SKM-1 (cell line): ENCODE measurements around the gene PRIMA1.

ENCODE experiments used
- DNase-seq: peaks from one replicate; lab custom pipeline; 2025; ENCODE audit not compliant: unreplicated experiment; lab: John Stamatoyannopoulos, UW

Gene PRIMA1

GRCh38 chr14:93797071-93797470 lies 8.8 kb upstream of the PRIMA1 start:
- no peak for DNase-seq

- DNase-seq, result no peak
Measured at GRCh38 chr14:93794756-93795155, 6.5 kb upstream of the PRIMA1 start.

- no peak for DNase-seq
Measured at GRCh38 chr14:93793555-93794324, 5.5 kb upstream of the PRIMA1 start.

- DNase-seq, result no peak
Measured at GRCh38 chr14:93792391-93792790, 4.1 kb upstream of the PRIMA1 start.

GRCh38 chr14:93790966-93791365 lies 2.7 kb upstream of the PRIMA1 start:
- no peak for DNase-seq

- no peak for DNase-seq
Measured at GRCh38 chr14:93789228-93790130, 1.2 kb upstream of the PRIMA1 start.

- no peak for DNase-seq
Measured at GRCh38 chr14:93788543-93789227, 400 bp upstream of the PRIMA1 start.

GRCh38 chr14:93787465-93788292 lies 606 bp downstream of the PRIMA1 start:
- no peak for DNase-seq

- no peak for DNase-seq
Measured at GRCh38 chr14:93785423-93785822, 2.9 kb downstream of the PRIMA1 start.

GRCh38 chr14:93784878-93785277 lies 3.4 kb downstream of the PRIMA1 start:
- no peak for DNase-seq

GRCh38 chr14:93780813-93781400 lies 7.4 kb downstream of the PRIMA1 start:
- DNase-seq, result no peak

GRCh38 chr14:93778856-93779629 lies 9.2 kb downstream of the PRIMA1 start:
- no peak for DNase-seq

- DNase-seq, result no peak
Measured at GRCh38 chr14:93778453-93778852, 9.8 kb downstream of the PRIMA1 start.

GRCh38 chr14:93775744-93776143 lies 12.5 kb downstream of the PRIMA1 start:
- no peak for DNase-seq

- DNase-seq, result no peak
Measured at GRCh38 chr14:93775158-93775557, 13.1 kb downstream of the PRIMA1 start.

- no peak for DNase-seq
Measured at GRCh38 chr14:93772263-93772662, 16.0 kb downstream of the PRIMA1 start.

GRCh38 chr14:93765970-93766369 lies 22.3 kb downstream of the PRIMA1 start:
- DNase-seq, result no peak

GRCh38 chr14:93765155-93765554 lies 23.1 kb downstream of the PRIMA1 start:
- no peak for DNase-seq

- DNase-seq, result no peak
Measured at GRCh38 chr14:93764211-93764659, 24.1 kb downstream of the PRIMA1 start.
